ENCODE data around the gene ERICH2.

Gene ERICH2

GRCh38 chr2:170846314-170846713 lies 76.1 kb downstream of the ERICH2 start:
- TF ChIP-seq EZH2phosphoT487 (IDR thresholded peaks at IDR 0.05; ENCODE audit: low read length) (no peak), EZH2 (optimal IDR thresholded peaks at IDR 0.05; ENCODE audit: low read depth, low read length) (no peak)
- Histone ChIP-seq H3K4me2 (ENCODE audit: low read depth, low read length) (no peak overlapping the region), H3K79me2 (ENCODE audit: low read length) (no peaks in the 10 kb centered on the region), H2AFZ (ENCODE audit: low read length) (no peak overlapping the region), H3K27me3 (replicated peaks; ENCODE audit: insufficient read depth, low read length) (no peaks in the 10 kb centered on the region), H3K9me2 (replicated peaks; ENCODE audit: insufficient read depth, low read length) (no peaks in the 10 kb centered on the region), H3K36me3 (replicated peaks; ENCODE audit: insufficient read depth, low read length) (no peaks in the 10 kb centered on the region), H3K27ac (ENCODE audit: low read length) (no peak overlapping the region), H3F3A (ENCODE audit: insufficient read depth, low read length) (no peaks in the 10 kb centered on the region), H3K4me3 (ENCODE audit: low read length) (no peak overlapping the region), H3K9ac (ENCODE audit: low read length) (no peak overlapping the region), H3K4me1 (ENCODE audit: low read length) (peaks cover 8% of the 10 kb centered on the region), H3K9me3 (replicated peaks; ENCODE audit: insufficient read depth, low read length) (no peaks in the 10 kb centered on the region), H4K20me1 (ENCODE audit: insufficient read depth, low read length) (no peaks in the 10 kb centered on the region)
- no peak for DNase-seq

- TF ChIP-seq EZH2 (optimal IDR thresholded peaks at IDR 0.05; ENCODE audit: low read depth, low read length), result no peak
- no peak for TF ChIP-seq CTCF (IDR thresholded peaks at IDR 0.05; ENCODE audit: low read length)
- TF ChIP-seq EZH2phosphoT487 (IDR thresholded peaks at IDR 0.05; ENCODE audit: low read length), result no peak
- H2AFZ ChIP-seq (ENCODE audit: low read length), result no peak overlapping the region
- no peaks in the 10 kb centered on the region for H3K9me2 ChIP-seq (replicated peaks; ENCODE audit: insufficient read depth, low read length)
- no peak overlapping the region for H3K4me2 ChIP-seq (ENCODE audit: low read depth, low read length)
- no peaks in the 10 kb centered on the region for H3K36me3 ChIP-seq (replicated peaks; ENCODE audit: insufficient read depth, low read length)
- no peaks in the 10 kb centered on the region for H3K9me3 ChIP-seq (replicated peaks; ENCODE audit: insufficient read depth, low read length)
- H3K9ac ChIP-seq (ENCODE audit: low read length), result no peak overlapping the region
- H3K27me3 ChIP-seq (replicated peaks; ENCODE audit: insufficient read depth, low read length), result no peaks in the 10 kb centered on the region
- no peak overlapping the region for H3K4me3 ChIP-seq (ENCODE audit: low read length)
- no peaks in the 10 kb centered on the region for H3K79me2 ChIP-seq (ENCODE audit: low read length)
- peaks cover 8% of the 10 kb centered on the region for H3K4me1 ChIP-seq (ENCODE audit: low read length)
- no peak for DNase-seq
- H3K27ac ChIP-seq (ENCODE audit: low read length), result no peak overlapping the region
- H4K20me1 ChIP-seq (ENCODE audit: insufficient read depth, low read length), result no peaks in the 10 kb centered on the region
- no peaks in the 10 kb centered on the region for H3F3A ChIP-seq (ENCODE audit: insufficient read depth, low read length)
Observed at GRCh38 chr2:170847716-170848115, 77.5 kb downstream of the ERICH2 start.
